ENCODE data around the gene EARS2. TPM values are rescaled to one million over a fixed set of nuclear protein-coding genes. Genes with fewer than 3 reads are reported as not detected.

EARS2 gene
- total RNA-seq, 1 experiment from 2014 or later: 32.8 TPM

GRCh38 chr16:23498863-23499262, 58.3 kb downstream of the EARS2 start:
- Mint-ChIP-seq H3K36me3 (ENCODE audit: insufficient read depth, unreplicated experiment) (peaks cover 21% of the 10 kb centered on the region), H3K27ac (ENCODE audit: low read depth, unreplicated experiment) (no peak overlapping the region), H3K27me3 (ENCODE audit: insufficient read depth, unreplicated experiment) (no peaks in the 10 kb centered on the region), H3K4me3 (ENCODE audit: unreplicated experiment) (no peak overlapping the region), H3K9me3 (ENCODE audit: unreplicated experiment) (no peaks in the 10 kb centered on the region), H3K4me1 (ENCODE audit: insufficient read depth, unreplicated experiment) (peaks cover 25% of the 10 kb centered on the region)
- intact Hi-C loops (cut with micrococcal nuclease): no loop called here
- BruUV-seq (replicated peaks): no TSS peak
- no peak for DNase-seq (ENCODE audit: unreplicated experiment)
- ChIA-PET CTCF (interaction anchor here (0.6 to 1.9 kb wide), 3 partner anchors 10 to 75 kb away, joined by 3 to 11 read pairs (median 5); no protein-coding TSS in a partner anchor), POLR2A (interaction anchor here (2.6 to 2.7 kb wide), 2 partner anchors 11 to 59 kb away, joined by 11 to 12 read pairs; partner anchors contain the start of genes EARS2, GGA2 and UBFD1)
- no peak for TF ChIP-seq CTCF (IDR thresholded peaks at IDR 0.05; ENCODE audit: unreplicated experiment)

GRCh38 chr16:23497543-23497868, 59.6 kb downstream of the EARS2 start:
- ChIA-PET CTCF (interaction anchor here (1.7 kb wide), 1 partner anchor 25 kb away, joined by 6 read pairs; no protein-coding TSS in a partner anchor), POLR2A (interaction anchor here (0.7 to 2.0 kb wide), 6 partner anchors 12 to 215 kb away, joined by 4 to 9 read pairs (median 6); partner anchors contain the start of genes DCTN5, EARS2, GGA2 and PALB2)
- intact Hi-C loops (cut with micrococcal nuclease): no loop called here
- no peaks in the 10 kb centered on the region for H3K27me3 Mint-ChIP-seq (ENCODE audit: insufficient read depth, unreplicated experiment)
- peaks cover 25% of the 10 kb centered on the region for H3K4me1 Mint-ChIP-seq (ENCODE audit: insufficient read depth, unreplicated experiment)
- BruUV-seq (replicated peaks): no TSS peak
- no peak for DNase-seq (ENCODE audit: unreplicated experiment)
- no peaks in the 10 kb centered on the region for H3K9me3 Mint-ChIP-seq (ENCODE audit: unreplicated experiment)
- peak overlapping the region; percentile 33 for H3K27ac Mint-ChIP-seq (ENCODE audit: low read depth, unreplicated experiment)
- H3K36me3 Mint-ChIP-seq (ENCODE audit: insufficient read depth, unreplicated experiment): peaks cover 25% of the 10 kb centered on the region
- peak overlapping the region; percentile 33 for H3K4me3 Mint-ChIP-seq (ENCODE audit: unreplicated experiment)
- no peak for TF ChIP-seq CTCF (IDR thresholded peaks at IDR 0.05; ENCODE audit: unreplicated experiment)

- no TSS peak for BruUV-seq (replicated peaks)
- intact Hi-C loops (cut with micrococcal nuclease): no loop called here
- Mint-ChIP-seq H3K27me3 (ENCODE audit: insufficient read depth, unreplicated experiment) (no peaks in the 10 kb centered on the region), H3K36me3 (ENCODE audit: insufficient read depth, unreplicated experiment) (peaks cover 27% of the 10 kb centered on the region), H3K4me3 (ENCODE audit: unreplicated experiment) (peak overlapping the region; percentile 33), H3K4me1 (ENCODE audit: insufficient read depth, unreplicated experiment) (peaks cover 29% of the 10 kb centered on the region), H3K9me3 (ENCODE audit: unreplicated experiment) (no peaks in the 10 kb centered on the region), H3K27ac (ENCODE audit: low read depth, unreplicated experiment) (peak overlapping the region; percentile 33)
- ChIA-PET CTCF (interaction anchor here (0.6 to 1.7 kb wide), 3 partner anchors 24 to 100 kb away, joined by 3 to 6 read pairs (median 3); no protein-coding TSS in a partner anchor), POLR2A (interaction anchor here (0.7 to 2.6 kb wide), 7 partner anchors 8 to 215 kb away, joined by 4 to 12 read pairs (median 6); partner anchors contain the start of genes DCTN5, EARS2, GGA2 and PALB2)
- no peak for TF ChIP-seq CTCF (IDR thresholded peaks at IDR 0.05; ENCODE audit: unreplicated experiment)
- DNase-seq (ENCODE audit: unreplicated experiment): peak; percentile 62
Measured at GRCh38 chr16:23496821-23497542, 60.2 kb downstream of the EARS2 start.

GRCh38 chr16:23495671-23496070, 61.5 kb downstream of the EARS2 start:
- H3K27me3 Mint-ChIP-seq (ENCODE audit: insufficient read depth, unreplicated experiment): no peaks in the 10 kb centered on the region
- CTCF ChIA-PET: interaction anchor here (0.9 to 1.5 kb wide), 2 partner anchors 43 to 55 kb away, joined by 4 read pairs; partner anchors contain the start of gene COG7
- no peak overlapping the region for H3K4me3 Mint-ChIP-seq (ENCODE audit: unreplicated experiment)
- TF ChIP-seq CTCF (IDR thresholded peaks at IDR 0.05; ENCODE audit: unreplicated experiment): no peak
- BruUV-seq (replicated peaks): no TSS peak
- no peaks in the 10 kb centered on the region for H3K9me3 Mint-ChIP-seq (ENCODE audit: unreplicated experiment)
- intact Hi-C loops (cut with micrococcal nuclease): no loop called here
- peaks cover 32% of the 10 kb centered on the region for H3K4me1 Mint-ChIP-seq (ENCODE audit: insufficient read depth, unreplicated experiment)
- H3K36me3 Mint-ChIP-seq (ENCODE audit: insufficient read depth, unreplicated experiment): peaks cover 33% of the 10 kb centered on the region
- no peak overlapping the region for H3K27ac Mint-ChIP-seq (ENCODE audit: low read depth, unreplicated experiment)
- DNase-seq (ENCODE audit: unreplicated experiment): no peak
- POLR2A ChIA-PET: interaction anchor here (2.6 kb wide), 1 partner anchor 10 kb away, joined by 12 read pairs; no protein-coding TSS in a partner anchor
